H9 (cell line): ENCODE results near the gene SERPINB13. TPM values are rescaled to one million over a fixed set of nuclear protein-coding genes. Genes with fewer than 3 reads are reported as not detected.

Experiments used
- DNase-seq: peaks from one replicate; pipeline ENCODE4 v3.0.0-alpha.2; 2017
- H2AFZ ChIP-seq: one replicate; pipeline ENCODE4 v1.6.1; 2013; ENCODE audit warnings: mild to moderate bottlenecking, low read length, control low read depth, moderate library complexity
- H2AK5ac ChIP-seq: 2 replicates; pipeline ENCODE4 v1.6.1; 2013; ENCODE audit warnings: low read length, control low read depth, mixed read lengths; ENCODE audit not compliant: insufficient read length
- H2BK120ac ChIP-seq: one replicate; pipeline ENCODE4 v1.6.1; 2013; ENCODE audit warnings: low read depth, mild to moderate bottlenecking, low read length, control low read depth, inconsistent platforms; ENCODE audit not compliant: poor library complexity, severe bottlenecking
- H2BK12ac ChIP-seq: 2 replicates; pipeline ENCODE4 v1.6.1; 2013; ENCODE audit warnings: low read length, control low read depth, mixed read lengths, low read depth; ENCODE audit not compliant: insufficient read length
- H2BK15ac ChIP-seq: 2 replicates; pipeline ENCODE4 v1.6.1; 2013; ENCODE audit warnings: low read depth, low read length, control low read depth
- H2BK20ac ChIP-seq: one replicate; pipeline ENCODE4 v1.6.1; 2013; ENCODE audit warnings: low read depth, mild to moderate bottlenecking, low read length, control low read depth, inconsistent platforms; ENCODE audit not compliant: poor library complexity, severe bottlenecking
- H2BK5ac ChIP-seq: 2 replicates; pipeline ENCODE4 v1.6.1; 2013; ENCODE audit warnings: low read length, control low read depth, mixed read lengths; ENCODE audit not compliant: insufficient read length
- H3K14ac ChIP-seq: 2 replicates; pipeline ENCODE4 v1.6.1; 2013; ENCODE audit warnings: low read length, control low read depth; ENCODE audit not compliant: insufficient read depth
- H3K18ac ChIP-seq: 2 replicates; pipeline ENCODE4 v1.6.1; 2013; ENCODE audit warnings: low read depth, mild to moderate bottlenecking, mixed read lengths, low read length, control low read depth; ENCODE audit not compliant: insufficient read length
- H3K23ac ChIP-seq: 2 replicates; pipeline ENCODE4 v1.6.1; 2013; ENCODE audit warnings: low read length, control low read depth, mixed read lengths, low read depth; ENCODE audit not compliant: insufficient read length
- H3K23me2 ChIP-seq: 2 replicates; pipeline ENCODE4 v1.6.1; 2013; ENCODE audit warnings: low read depth, mild to moderate bottlenecking, mixed read lengths, low read length, control low read depth; ENCODE audit not compliant: insufficient read length, poor library complexity, severe bottlenecking
- H3K27ac ChIP-seq: 2 replicates; pipeline ENCODE4 v1.5.1; 2013; ENCODE audit warnings: low read length, control low read depth, mixed read lengths, low read depth; ENCODE audit not compliant: insufficient read length
- H3K27me3 ChIP-seq: 2 replicates; pipeline ENCODE4 v1.6.1; 2013; ENCODE audit warnings: low read length, control low read depth, inconsistent platforms; ENCODE audit not compliant: insufficient read depth
- H3K4ac ChIP-seq: 2 replicates; pipeline ENCODE4 v1.6.1; 2013; ENCODE audit warnings: low read depth, mild to moderate bottlenecking, control low read depth, inconsistent platforms, low read length, moderate library complexity
- H3K4me1 ChIP-seq: 2 replicates; pipeline ENCODE4 v1.6.1; 2013; ENCODE audit warnings: low read length, control low read depth, inconsistent platforms; ENCODE audit not compliant: insufficient read depth
- H3K4me2 ChIP-seq: 2 replicates; pipeline ENCODE4 v1.6.1; 2013; ENCODE audit warnings: low read length, control low read depth, mixed read lengths; ENCODE audit not compliant: insufficient read length, insufficient read depth
- H3K56ac ChIP-seq: 2 replicates; pipeline ENCODE4 v1.6.1; 2013; ENCODE audit warnings: low read depth, mild to moderate bottlenecking, mixed read lengths, low read length, control low read depth; ENCODE audit not compliant: insufficient read length
- H3K79me1 ChIP-seq: 2 replicates; pipeline ENCODE4 v1.6.1; 2013; ENCODE audit warnings: low read depth, mild to moderate bottlenecking, moderate library complexity, low read length, control low read depth, inconsistent platforms; ENCODE audit not compliant: insufficient read depth, poor library complexity, severe bottlenecking
- H3K79me2 ChIP-seq: 2 replicates; pipeline ENCODE4 v1.6.1; 2013; ENCODE audit warnings: low read length, control low read depth, inconsistent platforms; ENCODE audit not compliant: insufficient read depth
- H3K9ac ChIP-seq: 2 replicates; pipeline ENCODE4 v1.6.1; 2013; ENCODE audit warnings: low read length, control low read depth, mixed read lengths; ENCODE audit not compliant: insufficient read length; ENCODE audit errors: extremely low read depth
- H3K9me3 ChIP-seq: one replicate; pipeline ENCODE4 v1.6.1; 2013; ENCODE audit warnings: low read depth, low read length, inconsistent platforms; ENCODE audit not compliant: control insufficient read depth
- H3T11ph ChIP-seq: one replicate; pipeline ENCODE4 v1.6.1; 2013; ENCODE audit warnings: mild to moderate bottlenecking, low read length, control low read depth, inconsistent platforms
- H4K20me1 ChIP-seq: one replicate; pipeline ENCODE4 v1.6.1; 2013; ENCODE audit not compliant: control insufficient read depth, insufficient read length, insufficient read depth
- H4K5ac ChIP-seq: 2 replicates; pipeline ENCODE4 v1.6.1; 2013; ENCODE audit warnings: low read depth, mild to moderate bottlenecking, mixed read lengths, low read length, control low read depth; ENCODE audit not compliant: insufficient read length
- H4K8ac ChIP-seq: replicated peaks from 2 replicates; pipeline ENCODE4 v1.6.1; 2013; ENCODE audit warnings: low read length, control low read depth, mixed read lengths, low read depth; ENCODE audit not compliant: insufficient read length
- H4K91ac ChIP-seq: 2 replicates; pipeline ENCODE4 v1.6.1; 2013; ENCODE audit warnings: low read depth, mild to moderate bottlenecking, moderate library complexity, mixed read lengths, low read length, control low read depth; ENCODE audit not compliant: insufficient read length
- H3K27ac Mint-ChIP-seq, 3 experiments: 2 replicates in 2 of 3; 3 replicates in 1 of 3; pipeline ENCODE4 v1.8.0; 2020 to 2021; ENCODE audit warnings: mixed read lengths in 3 of 3, mild to moderate bottlenecking in 1 of 3, moderate library complexity in 1 of 3
- H3K27me3 Mint-ChIP-seq: 2 replicates; pipeline ENCODE4 v1.8.0; 2021; ENCODE audit warnings: low read depth, mild to moderate bottlenecking, moderate library complexity, mixed read lengths
- H3K36me3 Mint-ChIP-seq, 3 experiments: 2 replicates in 2 of 3; 3 replicates in 1 of 3; pipeline ENCODE4 v1.8.0; 2020 to 2021; ENCODE audit warnings: low read depth in 3 of 3, mixed read lengths in 3 of 3; ENCODE audit not compliant: insufficient read depth in 1 of 3
- H3K4me1 Mint-ChIP-seq, 2 experiments: 2 replicates each; pipeline ENCODE4 v1.8.0; 2020; ENCODE audit warnings: mixed read lengths in 2 of 2
- H3K4me3 Mint-ChIP-seq, 2 experiments: 2 replicates in 1 of 2; 3 replicates in 1 of 2; pipeline ENCODE4 v1.8.0; 2020 to 2021; ENCODE audit warnings: mild to moderate bottlenecking in 2 of 2, mixed read lengths in 2 of 2, moderate library complexity in 1 of 2
- H3K9me3 Mint-ChIP-seq, 2 experiments: 2 replicates in 1 of 2; 3 replicates in 1 of 2; pipeline ENCODE4 v1.8.0; 2020; ENCODE audit warnings: mild to moderate bottlenecking in 2 of 2, mixed read lengths in 2 of 2, moderate library complexity in 1 of 2
- CTCF ChIP-seq: fragments of 200-600 bp; sonication (generic); conservative IDR thresholded peaks from 3 replicates; pipeline ENCODE4 v1.8.0; 2021; ENCODE audit warnings: antibody characterized with exemption, mild to moderate bottlenecking
- WGBS: extraction: QIAGEN DNeasy Blood & Tissue Kit; methylation state at CpG from one replicate; pipeline ENCODE4 v1.1.7; 2013; ENCODE audit warnings: missing lambda C conversion rate, low lambda C conversion rate, mixed read lengths; ENCODE audit not compliant: insufficient read length; ENCODE audit errors: extremely low coverage; 5-methylcytosine and 5-hydroxymethylcytosine counted together
- total RNA-seq: library from RNA; stranded (reverse); gene quantifications from 2 replicates; pipeline ENCODE4 v1.2.1, GENCODE V29; 2021

The SERPINB13 gene
- total RNA-seq, 1 experiment from 2014 or later = not detected

- Histone ChIP-seq H3K23ac (no peak overlapping the region), H4K91ac (no peak overlapping the region), H3K18ac (no peak overlapping the region), H3T11ph (no peak overlapping the region), H3K14ac (no peak overlapping the region), H3K9me3 (no peaks in the 10 kb centered on the region), H2AFZ (no peak overlapping the region), H3K4ac (no peak overlapping the region), H3K79me2 (no peaks in the 10 kb centered on the region), H3K4me2 (no peak overlapping the region), H2BK5ac (no peak overlapping the region), H3K56ac (no peak overlapping the region), H3K4me1 (no peaks in the 10 kb centered on the region), H2BK20ac (no peak overlapping the region), H4K20me1 (no peaks in the 10 kb centered on the region), H3K23me2 (no peaks in the 10 kb centered on the region), H4K8ac (no peak overlapping the region), H2BK15ac (no peak overlapping the region), H3K27ac (no peak overlapping the region), H3K9ac (no peak overlapping the region), H4K5ac (no peak overlapping the region), H3K27me3 (no peaks in the 10 kb centered on the region), H2BK12ac (no peak overlapping the region), H2AK5ac (no peak overlapping the region), H2BK120ac (no peak overlapping the region), H3K79me1 (no peaks in the 10 kb centered on the region)
- no peak overlapping the region for H3K27ac Mint-ChIP-seq
- peaks cover 0 to 2% of the 10 kb centered on the region in 2 experiments; a peak in 1 of 5 replicates for H3K9me3 Mint-ChIP-seq
- no peak overlapping the region for H3K4me3 Mint-ChIP-seq
- no CpG with 5 or more reads among the region's 14 CpGs for WGBS
- TF ChIP-seq CTCF = no peak
- H3K4me1 Mint-ChIP-seq = peaks cover 4 to 7% of the 10 kb centered on the region in 2 experiments; a peak in 3 of 4 replicates
- H3K27me3 Mint-ChIP-seq = no peaks in the 10 kb centered on the region
- no peak for DNase-seq
- no peaks in the 10 kb centered on the region for H3K36me3 Mint-ChIP-seq
Observed at GRCh38 chr18:63596964-63597363, 9.8 kb downstream of the SERPINB13 start.
